GM18873 (cell line): ENCODE data around the gene MSMO1.

Experiments used
- ATAC-seq: cut with Tn5 transposase; IDR thresholded peaks from one replicate; pipeline ENCODE4 v1.9.1; 2021; ENCODE audit warnings: mild to moderate bottlenecking, moderate library complexity, moderate number of reproducible peaks; ENCODE audit not compliant: unreplicated experiment, low FRiP score

MSMO1 gene

DNA sequence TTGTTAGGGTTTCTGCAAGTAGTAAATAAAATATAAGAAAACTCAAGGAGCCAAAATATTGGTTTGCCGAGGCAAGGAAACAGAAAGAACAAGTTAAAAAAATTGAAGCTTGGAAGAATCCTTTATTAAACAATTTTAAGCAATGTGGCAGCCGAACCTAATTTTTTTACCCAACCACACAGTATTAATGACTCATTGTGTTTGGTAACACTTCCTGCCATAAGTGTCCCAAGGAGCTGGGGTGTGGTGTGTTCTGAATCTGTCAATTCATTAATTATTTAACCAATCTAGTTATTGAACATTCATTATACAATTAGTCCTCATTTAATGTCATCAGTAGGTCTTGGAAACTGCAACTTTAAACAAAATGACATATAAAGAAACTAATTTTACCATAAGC, 32.0 kb downstream of the MSMO1 start:
- ATAC-seq: no peak

DNA sequence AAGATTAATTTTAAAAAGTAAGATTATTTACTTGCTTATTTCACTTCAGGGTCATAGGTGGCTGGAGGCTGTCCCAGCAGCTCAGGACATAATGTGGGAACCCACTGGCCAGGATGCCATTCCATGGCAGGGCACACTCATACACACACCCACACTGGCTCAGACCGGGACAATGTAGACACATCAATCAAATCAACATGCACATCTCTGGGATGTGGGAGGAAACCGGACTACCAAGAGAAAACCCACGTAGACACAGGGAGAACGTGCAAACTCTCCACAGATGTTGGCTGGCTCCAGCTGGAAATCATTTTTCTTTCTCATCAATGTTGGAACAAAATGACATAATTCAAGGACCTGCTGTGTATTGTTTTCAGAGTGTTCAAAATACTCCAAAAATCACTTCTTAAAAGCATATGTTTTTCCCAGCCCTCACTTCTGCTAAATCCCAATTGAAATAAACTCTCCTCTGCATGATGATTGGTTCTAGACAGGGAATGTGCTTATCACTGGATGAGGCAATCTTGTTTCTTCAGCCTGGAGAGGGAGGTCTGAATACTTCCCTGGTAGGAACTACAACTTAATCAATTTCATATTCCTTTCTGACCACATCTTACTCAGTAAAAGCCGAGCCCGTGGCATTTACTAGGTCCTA, 32.7 kb downstream of the MSMO1 start:
- no peak for ATAC-seq

DNA sequence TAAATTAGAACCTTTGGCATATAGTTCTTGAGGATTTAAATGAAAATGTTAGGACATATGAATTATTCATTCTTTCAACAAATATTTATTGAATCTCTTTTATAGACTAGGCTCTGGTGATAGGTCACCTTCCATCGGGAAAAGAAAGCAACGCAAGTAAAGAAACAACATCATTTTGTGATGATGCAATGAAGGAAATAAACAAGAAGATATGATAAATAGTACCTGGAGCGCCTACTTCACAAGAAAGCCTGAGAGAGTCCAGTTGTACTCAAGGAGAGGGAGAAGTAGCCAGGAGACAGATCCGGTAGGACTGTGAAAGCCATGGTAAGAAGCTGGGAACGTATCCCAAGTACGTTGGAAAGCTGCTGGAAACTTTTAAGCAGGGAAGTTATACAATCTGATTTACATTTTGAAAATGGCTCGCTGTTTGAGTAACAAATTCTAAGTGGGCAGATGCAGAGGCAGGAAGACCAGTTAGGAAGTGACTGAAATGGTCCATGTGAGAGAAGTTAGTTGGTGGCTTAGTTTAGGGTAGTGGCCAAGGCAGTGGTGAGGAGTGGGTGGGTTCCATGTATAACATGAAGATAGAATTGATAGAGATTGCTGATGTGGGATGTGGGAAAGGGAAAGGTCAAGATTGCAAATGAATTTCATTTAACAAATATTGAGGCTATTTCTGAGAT, 33.7 kb downstream of the MSMO1 start:
- ATAC-seq: no peak

DNA sequence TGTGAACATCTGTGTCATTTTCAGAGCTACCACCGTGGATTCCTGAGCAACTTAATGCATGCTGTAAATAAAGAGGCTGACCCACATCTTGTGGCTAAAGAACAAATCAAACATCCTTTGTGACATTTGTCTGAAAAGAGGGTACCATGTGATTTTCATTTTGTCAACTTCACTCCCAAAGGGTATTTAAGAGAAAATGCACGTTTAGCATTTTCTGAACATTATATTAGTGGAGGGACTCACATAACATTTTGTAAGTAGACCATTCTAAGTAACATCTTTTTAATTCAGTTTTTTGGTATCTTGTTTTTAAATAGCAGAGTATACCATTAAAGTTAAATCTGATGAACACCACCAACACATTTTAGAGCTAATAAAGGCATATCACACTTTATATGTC, 34.3 kb downstream of the MSMO1 start:
- ATAC-seq: no peak

GRCh38 chr4:165364452-165365080, 37.1 kb downstream of the MSMO1 start:
- no peak for ATAC-seq

DNA sequence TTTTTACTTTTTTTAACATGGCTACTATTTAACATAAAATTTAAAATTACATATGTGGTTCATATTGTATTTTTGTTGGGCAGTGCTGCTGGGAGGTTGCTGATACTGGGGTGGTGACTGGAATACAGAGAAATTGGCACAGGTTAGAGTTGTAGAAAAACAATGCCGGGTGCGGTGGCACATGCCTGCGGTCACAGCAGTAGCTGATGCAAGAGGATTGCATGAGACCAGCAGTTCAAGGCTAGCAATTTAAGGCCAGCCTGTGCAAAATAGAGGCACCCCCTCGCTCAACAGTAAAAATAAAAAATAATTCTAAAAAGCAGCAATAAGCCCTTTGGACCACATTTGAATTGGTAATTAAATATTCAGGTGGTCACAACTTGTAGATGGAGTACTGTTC, 39.6 kb downstream of the MSMO1 start:
- no peak for ATAC-seq

- no peak for ATAC-seq
Measured at GRCh38 chr4:165368114-165368513, 40.6 kb downstream of the MSMO1 start.

DNA sequence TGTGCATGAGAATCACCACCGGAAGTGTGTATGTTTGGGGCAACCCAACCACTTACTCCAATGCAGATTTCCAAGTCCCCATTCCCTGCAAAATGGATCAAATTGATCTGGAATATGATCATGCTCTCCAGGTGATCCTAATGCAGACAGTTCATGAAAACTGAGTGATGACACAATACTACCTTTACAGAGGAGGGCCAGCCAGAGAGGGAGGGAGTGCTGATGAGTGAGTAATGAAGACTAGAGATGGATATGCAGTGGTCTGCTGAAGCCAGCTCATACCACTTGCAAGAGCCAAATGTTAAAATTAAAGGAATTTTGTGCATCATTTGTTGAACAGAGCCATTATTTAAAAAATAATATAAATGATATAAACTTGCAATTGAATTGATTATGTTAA, 41.1 kb downstream of the MSMO1 start:
- ATAC-seq: no peak

- ATAC-seq: no peak
Measured at GRCh38 chr4:165369522-165369921, 42.1 kb downstream of the MSMO1 start.

DNA sequence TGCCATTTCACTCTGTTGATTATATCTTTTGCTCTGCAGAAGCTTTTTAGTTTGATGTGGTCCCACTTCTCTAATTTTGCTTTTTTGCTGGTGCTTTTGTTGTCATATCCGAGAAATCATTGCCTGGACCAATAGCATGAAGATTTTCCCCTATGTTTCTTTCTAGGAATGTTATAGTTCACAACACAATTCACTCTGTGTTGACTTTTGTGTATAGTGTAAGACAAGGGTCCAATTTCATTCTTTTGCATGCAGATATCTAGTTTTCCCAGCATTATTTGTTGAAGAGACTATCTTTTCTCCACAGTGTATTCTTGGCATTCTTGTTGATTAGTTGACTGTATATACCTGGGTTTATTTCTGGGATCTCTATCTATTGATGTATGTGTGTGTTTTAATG, 43.1 kb downstream of the MSMO1 start:
- no peak for ATAC-seq

DNA sequence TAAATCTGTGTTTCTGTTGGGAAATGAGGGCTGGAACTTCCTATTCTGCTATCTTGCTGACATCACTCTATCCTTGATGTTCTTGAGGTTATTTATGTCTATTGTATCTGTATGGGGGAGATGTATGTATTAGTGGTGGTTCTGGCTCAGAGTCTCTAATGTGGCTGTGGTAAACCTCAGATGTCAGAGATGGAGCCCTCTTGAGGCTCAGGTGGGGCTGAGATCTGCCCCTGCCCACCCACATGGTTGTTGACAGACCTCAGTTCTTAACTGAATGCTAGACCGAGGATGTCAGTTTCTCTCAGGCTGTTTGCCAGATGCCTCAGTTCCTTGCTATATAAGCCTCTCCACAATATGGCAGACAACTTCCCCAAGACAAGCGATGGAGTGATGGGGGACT, 48.0 kb downstream of the MSMO1 start:
- ATAC-seq: no peak

DNA sequence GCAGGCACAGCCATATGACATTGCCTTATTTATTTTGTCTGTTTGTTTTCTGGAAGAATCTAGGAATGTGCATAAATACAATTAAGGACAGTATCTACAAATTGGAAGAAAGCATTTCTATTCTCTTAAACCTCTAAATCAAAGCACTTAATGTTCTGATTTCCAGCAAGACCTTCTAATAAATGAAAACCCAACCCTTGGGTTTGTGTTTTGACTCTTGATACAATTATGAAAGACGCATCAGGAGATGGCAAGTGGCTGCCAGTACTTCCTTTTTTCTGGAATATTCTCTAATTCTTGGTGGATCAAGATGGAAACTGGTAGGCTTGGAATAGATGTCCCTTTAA, 50.9 kb downstream of the MSMO1 start:
- ATAC-seq: no peak

DNA sequence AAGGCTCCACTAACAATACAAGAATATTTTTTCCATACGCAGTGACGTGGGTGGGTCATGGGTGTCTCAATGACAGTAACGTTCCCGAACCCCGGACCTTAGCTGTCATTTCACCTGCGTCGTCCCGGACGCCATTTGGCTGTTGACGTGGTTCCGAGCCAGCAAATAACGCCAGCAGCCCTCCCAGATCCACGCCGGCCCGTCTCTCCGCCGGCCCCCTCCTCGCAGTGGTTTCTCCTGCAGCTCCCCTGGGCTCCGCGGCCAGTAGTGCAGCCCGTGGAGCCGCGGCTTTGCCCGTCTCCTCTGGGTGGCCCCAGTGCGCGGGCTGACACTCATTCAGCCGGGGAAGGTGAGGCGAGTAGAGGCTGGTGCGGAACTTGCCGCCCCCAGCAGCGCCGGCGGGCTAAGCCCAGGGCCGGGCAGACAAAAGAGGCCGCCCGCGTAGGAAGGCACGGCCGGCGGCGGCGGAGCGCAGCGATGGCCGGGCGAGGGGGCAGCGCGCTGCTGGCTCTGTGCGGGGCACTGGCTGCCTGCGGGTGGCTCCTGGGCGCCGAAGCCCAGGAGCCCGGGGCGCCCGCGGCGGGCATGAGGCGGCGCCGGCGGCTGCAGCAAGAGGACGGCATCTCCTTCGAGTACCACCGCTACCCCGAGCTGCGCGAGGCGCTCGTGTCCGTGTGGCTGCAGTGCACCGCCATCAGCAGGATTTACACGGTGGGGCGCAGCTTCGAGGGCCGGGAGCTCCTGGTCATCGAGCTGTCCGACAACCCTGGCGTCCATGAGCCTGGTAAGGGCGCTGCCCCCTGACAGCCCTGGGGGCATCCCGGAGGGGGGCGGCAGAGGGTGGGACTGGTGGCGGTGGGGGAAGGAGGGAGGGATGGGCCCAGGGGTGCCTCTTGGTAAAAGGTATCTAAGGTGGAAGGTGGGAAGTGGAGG, 51.5 kb downstream of the MSMO1 start, which contains the start of gene CPE:
CPE (plus strand) TSS at position 264 of the 933 bp plus-strand sequence; CDS start at position 478, 214 bp downstream.
- ATAC-seq: peak; percentile 53

- no peak for ATAC-seq
Measured at GRCh38 chr4:165379678-165380064, 52.2 kb downstream of the MSMO1 start.

- ATAC-seq: no peak
Measured at GRCh38 chr4:165380805-165381204, 53.3 kb downstream of the MSMO1 start.

DNA sequence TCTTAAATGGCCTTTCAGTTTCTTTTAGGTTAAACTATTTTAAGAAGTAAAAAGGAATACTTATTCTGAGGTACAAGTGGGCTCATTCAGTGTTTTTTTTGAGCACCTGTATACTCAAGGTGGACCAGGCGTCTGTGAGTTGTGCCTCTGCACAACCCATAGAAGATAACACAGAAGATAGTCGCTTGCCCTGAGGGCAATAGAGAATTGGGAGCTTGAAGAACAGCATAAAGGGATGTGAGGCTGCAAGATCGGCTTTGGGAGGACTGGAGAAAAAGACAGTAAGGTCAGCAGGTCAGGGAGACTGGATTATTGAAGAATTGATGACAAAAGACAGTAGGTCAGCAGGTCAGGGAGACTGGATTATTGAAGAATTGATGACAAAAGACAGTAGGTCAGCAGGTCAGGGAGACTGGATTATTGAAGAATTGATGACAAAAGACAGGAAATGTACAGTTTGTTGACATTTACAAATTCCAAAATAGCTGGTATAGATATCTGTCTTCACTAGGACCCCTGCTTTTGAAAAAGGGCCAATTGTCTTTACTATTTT, 54.4 kb downstream of the MSMO1 start:
- ATAC-seq: no peak

GRCh38 chr4:165382640-165383039, 55.2 kb downstream of the MSMO1 start:
- ATAC-seq: no peak

DNA sequence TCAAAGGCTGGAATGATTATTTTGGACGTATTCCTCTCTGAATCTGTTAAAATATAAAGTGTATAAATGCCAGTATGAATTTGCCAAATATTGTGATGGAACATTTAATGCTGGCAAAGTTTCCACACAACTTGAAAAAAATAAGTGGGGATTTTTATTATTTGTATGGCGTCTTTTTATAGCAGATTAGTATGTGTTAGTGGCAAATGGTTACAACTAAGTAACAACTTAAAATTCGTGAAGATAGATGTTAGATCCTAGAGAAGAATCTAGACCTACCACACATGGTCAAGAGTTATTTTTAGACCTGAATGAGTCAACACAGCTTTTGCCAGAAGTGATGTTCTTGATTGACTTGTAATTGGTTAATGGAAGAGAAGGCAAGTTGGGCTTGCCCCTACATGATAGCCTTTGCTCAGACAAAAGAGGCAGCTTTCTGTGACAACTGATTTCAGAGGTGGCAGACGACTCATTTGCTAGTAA, 56.2 kb downstream of the MSMO1 start:
- no peak for ATAC-seq

GRCh38 chr4:165384186-165384585, 56.7 kb downstream of the MSMO1 start:
- ATAC-seq: no peak

GRCh38 chr4:165384598-165384997, 57.1 kb downstream of the MSMO1 start:
- ATAC-seq: no peak
